ENCODE measurements around the gene SMPD3.

DNA sequence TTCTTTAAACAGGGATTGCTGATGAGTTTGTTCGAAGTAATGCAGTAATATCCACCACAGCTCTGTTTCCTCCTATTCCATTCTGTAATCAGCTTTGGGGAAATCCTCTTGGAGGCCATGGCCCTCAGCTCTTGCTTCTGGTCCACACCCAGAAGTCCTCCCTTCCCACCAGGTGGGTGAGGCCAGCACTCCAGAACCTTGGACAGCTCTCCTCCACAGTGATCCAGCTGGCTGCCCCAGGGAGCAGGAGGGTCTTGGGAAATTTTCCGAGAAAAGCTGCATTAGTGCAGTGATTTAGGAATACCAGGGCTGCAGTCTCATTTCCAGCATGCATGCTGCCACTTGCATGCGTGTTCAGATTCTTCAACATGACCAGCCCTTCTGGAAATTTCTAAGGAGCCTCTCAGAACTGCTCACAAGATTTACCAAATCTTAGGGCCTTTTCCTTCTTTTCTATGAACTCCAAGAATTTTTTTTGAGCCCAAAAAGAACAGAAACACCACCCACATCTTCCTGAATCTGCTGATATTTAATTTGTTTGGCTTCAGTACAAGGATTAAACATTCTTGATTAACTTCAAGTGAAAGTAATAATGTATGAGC is 4.2 kb downstream of the SMPD3 start:
- TF ChIP-seq POLR2A (IDR thresholded peaks at IDR 0.05; ENCODE audit: low read length) (no peak), GATA1 (IDR thresholded peaks at IDR 0.05; ENCODE audit: low read depth, low read length) (no peak)

Data from erythroblast (primary cell).